ENCODE data around the gene VPS72. TPM values are rescaled to one million over a fixed set of nuclear protein-coding genes. Genes with fewer than 3 reads are reported as not detected.
"Not testable (repeated sequence)": the region's sequence is repeated elsewhere in the genome, so short reads cannot be mapped to it uniquely, and the experiment has no call there.

VPS72 gene
- total and polyA plus RNA-seq, 11 donors: 29.6 to 49.1 (median 38.1) TPM

DNA sequence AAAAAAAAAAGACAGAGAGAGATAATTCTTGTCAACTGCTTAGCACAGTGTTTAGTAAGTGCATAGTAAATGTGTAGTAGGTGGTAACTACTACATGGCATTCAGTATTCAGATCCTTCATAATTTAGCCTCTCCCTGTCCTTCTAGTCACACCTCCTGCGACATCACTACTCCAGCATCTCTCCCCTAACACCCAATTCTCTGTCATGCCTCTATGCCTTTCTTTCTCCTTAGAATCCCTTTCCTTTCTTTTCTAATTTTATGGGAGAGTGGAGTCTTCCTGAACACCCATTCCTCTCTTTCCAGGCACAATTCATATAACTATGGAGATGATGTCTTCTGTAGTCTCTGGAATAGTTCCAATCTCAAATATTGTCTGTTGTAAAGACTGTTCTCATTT lies 3.9 kb upstream of the VPS72 start:
- intact Hi-C loops (cut with DNase I): loop anchor here in 5 of 10 donors (5.0 to 10.0 kb wide), 4 partner anchors 58 to 211 kb away; partner anchors contain the start of genes PSMD4 (in 2 of the 5) and RFX5 (in 1 of the 5)
- H3K27me3 ChIP-seq: no peaks in the 10 kb centered on the region
- H3K36me3 ChIP-seq: no peaks in the 10 kb centered on the region
- TF ChIP-seq POLR2A (IDR thresholded peaks at IDR 0.05): no peak
- TF ChIP-seq, protein P1, sequence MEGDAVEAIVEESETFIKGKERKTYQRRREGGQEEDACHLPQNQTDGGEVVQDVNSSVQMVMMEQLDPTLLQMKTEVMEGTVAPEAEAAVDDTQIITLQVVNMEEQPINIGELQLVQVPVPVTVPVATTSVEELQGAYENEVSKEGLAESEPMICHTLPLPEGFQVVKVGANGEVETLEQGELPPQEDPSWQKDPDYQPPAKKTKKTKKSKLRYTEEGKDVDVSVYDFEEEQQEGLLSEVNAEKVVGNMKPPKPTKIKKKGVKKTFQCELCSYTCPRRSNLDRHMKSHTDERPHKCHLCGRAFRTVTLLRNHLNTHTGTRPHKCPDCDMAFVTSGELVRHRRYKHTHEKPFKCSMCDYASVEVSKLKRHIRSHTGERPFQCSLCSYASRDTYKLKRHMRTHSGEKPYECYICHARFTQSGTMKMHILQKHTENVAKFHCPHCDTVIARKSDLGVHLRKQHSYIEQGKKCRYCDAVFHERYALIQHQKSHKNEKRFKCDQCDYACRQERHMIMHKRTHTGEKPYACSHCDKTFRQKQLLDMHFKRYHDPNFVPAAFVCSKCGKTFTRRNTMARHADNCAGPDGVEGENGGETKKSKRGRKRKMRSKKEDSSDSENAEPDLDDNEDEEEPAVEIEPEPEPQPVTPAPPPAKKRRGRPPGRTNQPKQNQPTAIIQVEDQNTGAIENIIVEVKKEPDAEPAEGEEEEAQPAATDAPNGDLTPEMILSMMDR (IDR thresholded peaks at IDR 0.05): no peak
- H3K4me1 ChIP-seq: peaks cover 0 to 28% (median 15%) of the 10 kb centered on the region in 12 donors
- WGBS, 4 donors: 77 to 84% (median 80%) methylated on average over 1 of the region's 1 CpG
- ATAC-seq (no peak), DNase-seq (no peak)
- H3K27ac ChIP-seq: no peak overlapping the region
- no peak overlapping the region for H3K4me3 ChIP-seq
- no peaks in the 10 kb centered on the region for H3K9me3 ChIP-seq

DNA sequence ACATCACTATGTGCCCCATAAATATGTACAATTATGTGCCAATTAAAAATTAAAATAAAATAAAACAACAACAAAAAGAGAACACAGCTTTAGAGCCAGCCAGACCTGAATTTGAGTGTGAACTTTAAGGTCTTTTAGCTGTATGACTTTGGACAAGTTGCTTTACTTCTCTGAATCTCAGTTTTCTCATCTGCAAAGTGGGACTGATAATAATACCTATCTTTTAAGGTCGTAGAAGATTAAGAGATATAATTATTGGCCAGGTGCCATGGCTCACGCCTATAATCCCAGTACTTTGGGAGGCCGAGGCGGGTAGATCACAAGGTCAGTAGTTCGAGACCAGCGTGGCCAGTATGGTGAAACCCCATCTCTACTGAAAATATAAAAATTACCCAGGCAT lies 3.3 kb upstream of the VPS72 start:
- Histone ChIP-seq H3K27me3 (no peaks in the 10 kb centered on the region), H3K4me3 (no peak overlapping the region), H3K27ac (no peak overlapping the region), H3K4me1 (peaks cover 0 to 34% (median 21%) of the 10 kb centered on the region in 12 donors), H3K36me3 (no peaks in the 10 kb centered on the region), H3K9me3 (no peaks in the 10 kb centered on the region)
- DNase-seq: no peak
- WGBS, 4 donors: 68 to 82% (median 73%) methylated on average over 6 of the region's 6 CpGs
- TF ChIP-seq, protein P1 (IDR thresholded peaks at IDR 0.05): no peak
- no peak for TF ChIP-seq POLR2A (IDR thresholded peaks at IDR 0.05)
- no peak for ATAC-seq
- intact Hi-C loops (cut with DNase I): loop anchor here in 5 of 10 donors (5.0 to 10.0 kb wide), 4 partner anchors 59 to 211 kb away; partner anchors contain the start of genes PSMD4 (in 2 of the 5) and RFX5 (in 1 of the 5)

DNA sequence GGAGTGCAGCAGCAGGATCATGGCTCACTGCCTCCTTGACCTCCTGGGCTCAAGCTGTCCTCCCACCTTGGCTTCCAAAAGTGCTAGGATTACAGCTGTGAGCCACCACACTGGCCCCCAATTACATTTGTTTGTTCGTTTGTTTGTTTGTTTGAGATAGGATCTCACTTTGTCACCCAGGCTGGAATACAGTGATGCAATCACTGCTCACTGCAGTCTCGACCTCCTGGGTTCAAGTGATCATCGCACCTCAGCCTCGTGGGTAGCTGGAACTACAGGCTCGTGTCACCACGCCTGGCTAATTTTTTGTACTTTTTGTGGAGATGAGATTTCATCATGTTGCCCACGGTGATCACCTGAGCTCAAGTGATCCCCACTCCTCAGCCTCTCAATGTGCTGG lies 2.0 kb upstream of the VPS72 start:
- H3K27ac ChIP-seq: no peak overlapping the region
- H3K36me3 ChIP-seq: no peaks in the 10 kb centered on the region
- peak in 1 of 5 donors; percentile 15 for DNase-seq
- intact Hi-C loops (cut with DNase I): loop anchor here in 5 of 10 donors (5.0 to 10.0 kb wide), 4 partner anchors 60 to 213 kb away; partner anchors contain the start of genes PSMD4 (in 2 of the 5) and RFX5 (in 1 of the 5)
- 76 to 86% (median 80%) methylated on average over 7 of the region's 7 CpGs for WGBS, 4 donors
- no peaks in the 10 kb centered on the region for H3K27me3 ChIP-seq
- no peaks in the 10 kb centered on the region for H3K9me3 ChIP-seq
- TF ChIP-seq, protein P1 (IDR thresholded peaks at IDR 0.05): no peak
- TF ChIP-seq POLR2A (IDR thresholded peaks at IDR 0.05): no peak
- H3K4me1 ChIP-seq: peaks cover 0 to 42% (median 18%) of the 10 kb centered on the region in 12 donors
- no peak for ATAC-seq
- no peak overlapping the region for H3K4me3 ChIP-seq

DNA sequence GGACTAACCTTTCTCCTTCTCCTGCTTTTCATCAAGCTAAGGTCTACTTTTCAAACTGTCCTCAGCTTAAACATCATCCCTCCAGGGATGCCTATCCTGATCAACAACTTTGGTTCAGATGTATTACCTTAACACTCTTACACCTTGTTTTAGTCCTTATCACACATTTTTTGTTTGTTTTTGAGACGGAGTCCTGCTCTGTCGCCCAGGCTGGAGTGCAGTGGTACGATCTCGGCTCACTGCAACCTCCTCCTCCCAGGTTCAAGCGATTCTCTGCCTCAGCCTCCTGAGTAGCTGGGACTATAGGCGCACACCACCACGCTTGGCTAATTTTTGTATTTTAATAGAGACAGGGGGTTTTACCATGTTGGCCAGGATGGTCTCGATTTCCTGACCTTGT lies 1.3 kb downstream of the VPS72 start:
- peaks cover 0 to 32% (median 18%) of the 10 kb centered on the region in 12 donors for H3K4me1 ChIP-seq
- H3K4me3 ChIP-seq: peak overlapping the region in 9 of 12 donors; percentile 71 to 95 (median 85)
- H3K36me3 ChIP-seq: peaks cover 3 to 31% (median 23%) of the 10 kb centered on the region in 9 donors
- intact Hi-C loops (cut with DNase I): loop anchor here in 1 of 10 donors (10.0 kb wide), 1 partner anchor 46 kb away; no protein-coding TSS in a partner anchor
- 77 to 81% (median 78%) methylated on average over 8 of the region's 8 CpGs for WGBS, 4 donors
- not testable (repeated sequence) for H3K27me3 ChIP-seq, ATAC-seq, DNase-seq, H3K9me3 ChIP-seq
- H3K27ac ChIP-seq: peak overlapping the region in 1 of 12 donors; percentile 17

Data from heart left ventricle (tissue), 16 donors.